ENCODE data around the gene YJEFN3.

YJEFN3 gene

DNA sequence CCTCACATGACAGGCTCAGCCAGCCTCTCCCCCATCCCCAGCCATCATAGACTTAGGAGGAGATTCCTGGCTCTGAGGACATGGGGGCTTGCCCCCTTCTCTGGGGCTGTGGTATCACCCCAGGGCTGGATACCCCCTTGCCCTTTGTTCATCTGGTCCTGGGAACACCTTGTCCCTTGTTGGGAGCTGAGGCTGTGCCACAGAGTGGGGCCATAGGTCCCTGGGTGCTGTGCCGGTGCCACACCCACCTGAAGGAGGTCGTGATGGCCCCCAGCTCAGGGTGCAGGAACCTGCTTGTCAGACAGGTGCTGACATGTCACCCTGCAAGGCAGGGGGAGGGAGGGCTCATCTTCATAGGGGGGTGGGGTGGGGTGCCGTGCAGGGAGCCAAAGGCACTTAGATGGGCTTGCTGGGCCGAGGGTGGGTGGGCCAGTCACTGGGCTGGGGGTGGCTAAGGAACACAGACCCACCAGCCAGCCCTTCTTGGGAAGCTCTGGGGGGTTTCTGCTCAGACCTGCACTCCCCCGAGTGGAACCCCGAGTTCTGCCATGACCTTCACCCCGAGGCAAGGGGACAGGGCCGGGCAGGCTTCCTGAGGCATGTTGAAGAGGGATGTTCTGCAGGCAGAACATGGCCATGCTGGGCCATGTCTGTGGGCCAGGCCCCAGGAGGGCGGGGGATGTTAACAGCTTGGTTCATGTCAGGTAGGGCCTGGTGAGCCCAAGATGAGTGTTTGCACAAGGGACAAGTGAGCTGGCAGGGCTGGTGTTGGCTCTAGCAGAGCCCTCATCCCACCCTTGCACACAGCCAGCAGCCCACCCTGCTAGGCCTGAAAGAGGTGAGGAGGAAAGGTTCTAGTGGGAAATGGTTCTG lies 41.4 kb upstream of the YJEFN3 start:
- no peak overlapping the region for H3K4me3 ChIP-seq (ENCODE audit: low read depth, low read length)
- TF ChIP-seq, protein P1, sequence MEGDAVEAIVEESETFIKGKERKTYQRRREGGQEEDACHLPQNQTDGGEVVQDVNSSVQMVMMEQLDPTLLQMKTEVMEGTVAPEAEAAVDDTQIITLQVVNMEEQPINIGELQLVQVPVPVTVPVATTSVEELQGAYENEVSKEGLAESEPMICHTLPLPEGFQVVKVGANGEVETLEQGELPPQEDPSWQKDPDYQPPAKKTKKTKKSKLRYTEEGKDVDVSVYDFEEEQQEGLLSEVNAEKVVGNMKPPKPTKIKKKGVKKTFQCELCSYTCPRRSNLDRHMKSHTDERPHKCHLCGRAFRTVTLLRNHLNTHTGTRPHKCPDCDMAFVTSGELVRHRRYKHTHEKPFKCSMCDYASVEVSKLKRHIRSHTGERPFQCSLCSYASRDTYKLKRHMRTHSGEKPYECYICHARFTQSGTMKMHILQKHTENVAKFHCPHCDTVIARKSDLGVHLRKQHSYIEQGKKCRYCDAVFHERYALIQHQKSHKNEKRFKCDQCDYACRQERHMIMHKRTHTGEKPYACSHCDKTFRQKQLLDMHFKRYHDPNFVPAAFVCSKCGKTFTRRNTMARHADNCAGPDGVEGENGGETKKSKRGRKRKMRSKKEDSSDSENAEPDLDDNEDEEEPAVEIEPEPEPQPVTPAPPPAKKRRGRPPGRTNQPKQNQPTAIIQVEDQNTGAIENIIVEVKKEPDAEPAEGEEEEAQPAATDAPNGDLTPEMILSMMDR (IDR thresholded peaks at IDR 0.05; ENCODE audit: low read depth, low read length, missing control alignments), result no peak
- no peak for DNase-seq (ENCODE audit: low read depth)

DNA sequence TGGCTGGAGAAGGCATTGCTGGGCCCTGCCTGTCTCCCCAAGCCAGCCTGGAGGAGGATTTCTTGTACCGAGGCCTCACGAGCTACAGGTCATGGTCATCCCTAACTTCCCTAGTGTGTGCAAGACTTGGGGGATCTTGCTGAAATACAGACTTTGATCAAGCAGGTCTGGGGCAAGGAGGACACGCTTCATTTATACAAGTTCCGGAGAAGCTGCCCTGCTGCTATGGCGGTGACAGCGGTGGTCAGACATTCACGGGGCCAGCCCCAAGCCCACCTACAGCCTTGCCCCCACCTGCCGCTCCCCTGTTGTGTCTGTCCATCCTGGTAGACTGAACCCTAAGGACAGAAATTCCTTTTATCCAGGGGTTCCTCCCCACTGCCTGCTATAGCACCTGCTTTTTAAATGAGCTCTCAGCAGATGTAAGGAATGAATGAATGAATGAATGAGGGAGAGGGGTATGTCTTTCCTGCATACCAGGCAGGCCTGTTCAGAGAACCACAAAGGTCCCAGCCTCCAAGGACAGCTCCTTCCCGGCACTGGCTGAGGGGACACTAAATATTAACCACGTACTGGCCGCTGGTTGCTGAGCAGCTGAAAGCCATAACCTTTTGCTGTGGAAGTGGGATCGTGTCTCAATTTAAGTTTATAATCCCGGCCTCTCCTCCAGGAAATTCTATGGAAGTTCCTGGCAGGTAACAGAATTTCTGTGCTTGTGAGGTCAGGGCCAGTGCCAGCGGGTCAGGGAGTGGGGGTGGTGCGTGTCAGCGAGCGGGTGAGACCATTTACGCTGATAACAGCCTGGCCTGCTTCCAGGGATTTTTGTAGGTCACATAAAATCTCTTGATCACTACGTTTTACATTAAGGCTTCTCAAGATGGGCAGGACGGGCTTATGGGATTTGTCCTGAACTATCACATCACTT lies 40.5 kb upstream of the YJEFN3 start:
- no peak for DNase-seq (ENCODE audit: low read depth)
- H3K4me3 ChIP-seq (ENCODE audit: low read depth, low read length), result no peak overlapping the region
- TF ChIP-seq, protein P1 (IDR thresholded peaks at IDR 0.05; ENCODE audit: low read depth, low read length, missing control alignments), result no peak

DNA sequence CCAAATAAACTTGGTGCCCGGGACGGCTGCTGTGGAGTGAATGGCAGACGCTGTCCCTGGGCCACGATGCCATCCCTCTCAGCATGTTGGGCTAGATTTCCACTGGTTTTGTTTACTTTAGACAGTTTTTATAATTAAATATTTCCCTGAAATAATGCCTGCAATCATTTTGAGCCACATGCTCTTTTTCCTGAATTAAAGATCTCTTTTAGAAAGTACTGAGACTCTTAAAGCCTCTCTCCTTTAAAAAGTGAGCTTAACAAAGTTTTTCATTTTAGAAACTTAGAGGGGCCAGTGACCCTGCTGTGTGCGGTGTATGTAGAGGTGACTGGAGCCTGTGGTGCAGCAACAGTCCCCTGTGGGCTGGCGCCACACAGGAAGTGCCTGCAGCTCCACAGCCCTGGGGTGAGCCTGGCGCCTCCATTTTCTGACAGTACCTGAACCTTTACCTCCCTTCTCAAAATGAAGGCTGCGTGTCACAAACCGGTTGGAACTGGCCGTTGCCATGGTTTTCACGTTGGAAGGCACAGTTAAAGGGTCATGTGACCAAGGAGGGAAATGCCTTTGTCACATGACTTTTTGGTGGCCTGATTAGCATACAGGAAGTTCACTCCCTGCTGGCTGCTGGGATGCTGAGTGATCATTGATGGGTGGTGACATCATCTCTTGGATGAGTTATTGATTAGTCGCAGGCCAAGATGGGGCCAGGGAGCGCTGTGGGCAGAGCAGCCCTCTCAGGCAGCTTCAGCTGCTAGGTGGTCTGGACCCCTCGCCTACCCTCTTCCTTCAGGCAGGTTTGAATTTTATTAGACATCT lies 39.6 kb upstream of the YJEFN3 start:
- no peak overlapping the region for H3K4me3 ChIP-seq (ENCODE audit: low read depth, low read length)
- DNase-seq (ENCODE audit: low read depth), result peak; percentile 85
- TF ChIP-seq, protein P1 (IDR thresholded peaks at IDR 0.05; ENCODE audit: low read depth, low read length, missing control alignments), result no peak

DNA sequence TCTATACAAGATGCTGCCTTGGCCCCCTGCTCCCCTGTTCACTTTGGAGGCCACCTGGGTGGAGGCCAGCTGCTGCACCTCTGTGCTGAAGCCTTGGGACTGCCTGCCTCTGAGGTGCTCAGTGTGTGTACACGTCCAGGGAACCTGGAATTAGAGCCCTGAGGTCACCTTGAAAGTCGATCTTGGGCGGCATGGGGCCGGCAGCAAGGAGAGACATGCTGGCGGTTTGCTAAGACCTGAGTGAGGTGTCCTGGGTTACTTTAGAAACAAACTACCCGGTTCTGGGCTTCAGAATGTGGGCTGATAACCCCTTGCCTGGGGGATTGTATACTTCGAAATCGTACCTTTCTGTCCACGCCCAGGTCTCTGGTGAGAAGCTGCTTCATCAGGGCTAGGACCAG lies 38.9 kb upstream of the YJEFN3 start:
- H3K4me3 ChIP-seq (ENCODE audit: low read depth, low read length), result no peak overlapping the region
- DNase-seq (ENCODE audit: low read depth), result no peak
- TF ChIP-seq, protein P1 (IDR thresholded peaks at IDR 0.05; ENCODE audit: low read depth, low read length, missing control alignments), result no peak

DNA sequence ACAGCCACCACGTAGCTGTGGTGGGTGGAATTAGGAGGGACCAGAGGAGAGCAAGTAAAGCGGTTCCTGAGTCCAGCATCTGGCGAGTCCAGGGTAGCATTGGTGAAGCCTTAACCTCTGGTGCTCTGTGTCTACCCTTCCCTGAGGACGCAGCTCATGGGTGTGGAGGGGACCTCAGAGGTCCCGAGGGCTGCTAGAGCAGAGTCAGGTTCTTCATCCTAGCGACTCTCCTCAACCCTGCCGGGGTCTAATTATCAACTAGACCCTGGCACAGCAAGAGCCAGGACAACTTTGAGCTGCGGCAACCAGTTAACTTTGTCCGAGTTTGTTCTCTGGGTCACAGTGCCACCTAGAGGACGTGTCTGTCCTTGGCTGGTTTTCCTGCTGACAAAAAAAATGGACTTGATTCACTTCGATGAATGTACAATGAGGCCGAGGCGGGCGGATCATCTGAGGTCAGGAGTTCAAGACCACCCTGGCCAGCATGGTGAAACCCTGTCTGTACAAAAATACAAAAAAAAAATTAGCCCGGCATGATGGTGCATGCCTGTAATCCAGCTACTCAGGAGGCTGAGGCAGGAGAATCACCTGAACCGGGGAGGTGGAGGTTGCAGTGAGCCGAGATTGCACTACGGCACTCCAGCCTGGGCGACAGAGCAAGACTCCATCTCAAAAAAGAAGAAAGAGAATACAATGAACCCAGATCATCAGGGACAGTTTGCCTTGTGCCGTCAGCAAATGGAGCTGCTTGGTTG lies 38.3 kb upstream of the YJEFN3 start:
- peak; percentile 64 for DNase-seq (ENCODE audit: low read depth)
- no peak overlapping the region for H3K4me3 ChIP-seq (ENCODE audit: low read depth, low read length)
- TF ChIP-seq, protein P1 (IDR thresholded peaks at IDR 0.05; ENCODE audit: low read depth, low read length, missing control alignments), result peak; percentile 75
